GM10266 (cell line): ENCODE measurements around the gene PUS1.
A peak's percentile ranks its signal among the peaks of the same experiment; 100 is the strongest.

ENCODE experiments used
- DNase-seq: peaks from one replicate; pipeline ENCODE4 v3.0.0; 2012; ENCODE audit errors: extremely low spot score
- CTCF ChIP-seq: IDR thresholded peaks from 2 replicates; pipeline ENCODE4 v1.5.1; 2012; ENCODE audit warnings: mild to moderate bottlenecking, low read depth; ENCODE audit not compliant: control insufficient read depth, insufficient read depth; ENCODE audit errors: missing control alignments

The PUS1 gene

GRCh38 chr12:131893605-131894312 is 35.3 kb upstream of the PUS1 start:
- DNase-seq: no peak
- TF ChIP-seq CTCF: no peak

- no peak for TF ChIP-seq CTCF
- peak; percentile 100 for DNase-seq
Observed at GRCh38 chr12:131894313-131894860, 34.7 kb upstream of the PUS1 start, which contains the start of gene ULK1. ULK1 (plus strand) TSS chr12:131894622; CDS start chr12:131895002, 380 bp downstream.

- DNase-seq: peak; percentile 50
- no peak for TF ChIP-seq CTCF
Observed at GRCh38 chr12:131894981-131895639, 34.0 kb upstream of the PUS1 start.

- no peak for TF ChIP-seq CTCF
- no peak for DNase-seq
Observed at GRCh38 chr12:131895640-131896079, 33.4 kb upstream of the PUS1 start.

- peak; percentile 91 for DNase-seq
- no peak for TF ChIP-seq CTCF
Observed at GRCh38 chr12:131896080-131896810, 32.8 kb upstream of the PUS1 start.

GRCh38 chr12:131896811-131897270 is 32.2 kb upstream of the PUS1 start:
- no peak for TF ChIP-seq CTCF
- DNase-seq: peak; percentile 19
